NCI-H1105 treated with DMSO at 0.1 percent for 48 hours (cell line): ENCODE results near the gene CCT6B.
"Not testable (repeated sequence)": the region's sequence is repeated elsewhere in the genome, so short reads cannot be mapped to it uniquely, and the experiment has no call there.

Experiments used
- DNase-seq: peaks from one replicate; lab custom pipeline; 2025; lab: John Stamatoyannopoulos, UW

The CCT6B gene

GRCh38 chr17:34980681-34981537 is 19.6 kb upstream of the CCT6B start:
- DNase-seq: peak; percentile 39

- DNase-seq: peak; percentile 87
These were observed 19.1 kb upstream of the CCT6B start, which contains the start of gene LIG3 for GRCh38 chr17:34980353-34980680. TSS of gene LIG3 (plus strand) at chr17:34980512. CDS start at chr17:34983006, 2,494 bp downstream.

GRCh38 chr17:34979650-34980352 is 18.5 kb upstream of the CCT6B start:
- no peak for DNase-seq

GRCh38 chr17:34979153-34979552 is 17.9 kb upstream of the CCT6B start:
- DNase-seq: no peak

- DNase-seq: no peak
These were observed 13.8 kb upstream of the CCT6B start for GRCh38 chr17:34974794-34975785.

GRCh38 chr17:34974179-34974578 is 12.9 kb upstream of the CCT6B start:
- DNase-seq: no peak

- no peak for DNase-seq
These were observed 2.8 kb downstream of the CCT6B start for GRCh38 chr17:34958438-34958837.

- not testable (repeated sequence) for DNase-seq
These were observed 10.5 kb downstream of the CCT6B start for GRCh38 chr17:34950780-34951179.

- DNase-seq: no peak
These were observed 31.0 kb downstream of the CCT6B start for GRCh38 chr17:34930283-34930682.

GRCh38 chr17:34926661-34927060 is 34.6 kb downstream of the CCT6B start:
- no peak for DNase-seq

- no peak for DNase-seq
These were observed 40.6 kb downstream of the CCT6B start for GRCh38 chr17:34920676-34921075.

- DNase-seq: no peak
These were observed 43.9 kb downstream of the CCT6B start for GRCh38 chr17:34917381-34917780.

GRCh38 chr17:34916120-34916519 is 45.1 kb downstream of the CCT6B start:
- DNase-seq: no peak

GRCh38 chr17:34913001-34913400 is 48.3 kb downstream of the CCT6B start:
- DNase-seq: no peak

- no peak for DNase-seq
These were observed 52.2 kb downstream of the CCT6B start for GRCh38 chr17:34909040-34909439.

- DNase-seq: no peak
These were observed 58.3 kb downstream of the CCT6B start for GRCh38 chr17:34902831-34903547.

GRCh38 chr17:34899643-34900291 is 61.5 kb downstream of the CCT6B start:
- DNase-seq: no peak

- DNase-seq: no peak
These were observed 65.9 kb downstream of the CCT6B start for GRCh38 chr17:34895383-34895782.

- DNase-seq: no peak
These were observed 66.3 kb downstream of the CCT6B start for GRCh38 chr17:34894964-34895363.

- DNase-seq: peak; percentile 19
These were observed 68.6 kb downstream of the CCT6B start for GRCh38 chr17:34892461-34893249.
